Endodermal cell (in vitro differentiated cells): Measurements from ENCODE around the gene PHF20. TPM values are rescaled to one million over a fixed set of nuclear protein-coding genes. Genes with fewer than 3 reads are reported as not detected.
A peak's percentile ranks its signal among the peaks of the same experiment; 100 is the strongest.

Experiments used
- DNase-seq: peaks from one replicate; pipeline ENCODE4 v3.0.0-alpha.2; 2017
- H3K27ac ChIP-seq: 2 replicates; pipeline ENCODE4 v1.5.1; 2013; ENCODE audit warnings: mild to moderate bottlenecking, low read depth, low read length, moderate library complexity
- H3K27me3 ChIP-seq: 2 replicates; pipeline ENCODE4 v1.6.1; 2013; ENCODE audit warnings: mild to moderate bottlenecking, low read length, moderate library complexity; ENCODE audit not compliant: insufficient read depth, control insufficient read depth, poor library complexity, severe bottlenecking
- H3K36me3 ChIP-seq: 2 replicates; pipeline ENCODE4 v1.7.0; 2013; ENCODE audit warnings: mild to moderate bottlenecking, low read length, moderate library complexity; ENCODE audit not compliant: control insufficient read depth, insufficient read depth
- H3K4me1 ChIP-seq: one replicate; pipeline ENCODE4 v1.7.0; 2013; ENCODE audit warnings: low read length; ENCODE audit not compliant: control insufficient read depth, insufficient read depth
- H3K4me3 ChIP-seq: 2 replicates; pipeline ENCODE4 v1.5.1; 2013; ENCODE audit warnings: mild to moderate bottlenecking, low read length, moderate library complexity
- H3K9ac ChIP-seq: 2 replicates; pipeline ENCODE4 v1.6.1; 2013; ENCODE audit warnings: mild to moderate bottlenecking, low read length, moderate library complexity; ENCODE audit not compliant: poor library complexity, severe bottlenecking; ENCODE audit errors: extremely low read depth
- H3K9me3 ChIP-seq: 2 replicates; pipeline ENCODE4 v1.6.1; 2013; ENCODE audit warnings: mild to moderate bottlenecking, low read length, moderate library complexity; ENCODE audit not compliant: control insufficient read depth
- H3K27ac Mint-ChIP-seq: 2 replicates; pipeline ENCODE4 v1.8.0; 2020; ENCODE audit warnings: mixed read lengths
- H3K27me3 Mint-ChIP-seq: 2 replicates; pipeline ENCODE4 v1.8.0; 2021; ENCODE audit warnings: mild to moderate bottlenecking, mixed read lengths; ENCODE audit not compliant: insufficient read depth
- H3K36me3 Mint-ChIP-seq: 2 replicates; pipeline ENCODE4 v1.8.0; 2020; ENCODE audit warnings: low read depth, mixed read lengths
- H3K4me1 Mint-ChIP-seq: 2 replicates; pipeline ENCODE4 v1.8.0; 2020; ENCODE audit warnings: mixed read lengths
- H3K4me3 Mint-ChIP-seq: 2 replicates; pipeline ENCODE4 v1.8.0; 2020; ENCODE audit warnings: mild to moderate bottlenecking, moderate library complexity, mixed read lengths
- H3K9me3 Mint-ChIP-seq: 2 replicates; pipeline ENCODE4 v1.8.0; 2020; ENCODE audit warnings: mild to moderate bottlenecking, mixed read lengths
- WGBS, 2 experiments: methylation state at CpG; one replicate each; pipeline versions ENCODE4 v1.1.5 to v1.1.7; 2013; ENCODE audit warnings: missing lambda C conversion rate in 2 of 2, mixed read lengths in 1 of 2; ENCODE audit not compliant: insufficient coverage in 1 of 2, insufficient read length in 1 of 2; 5-methylcytosine and 5-hydroxymethylcytosine counted together
- total RNA-seq, 2 donors: library from RNA; stranded (reverse); fragmentation: NEBNext Ultra II Directional in 1 of 2; extraction: Animal tissue kit (Norgen Biotek cat#: 25700) in 1 of 2; gene quantifications; 2 replicates in 1 of 2; 3 replicates in 1 of 2; pipeline ENCODE4 v1.2.1, GENCODE V29; 2021
- TF ChIP-seq, protein P1 (sequence below): fragments of 200-600 bp; sonication (generic); conservative IDR thresholded peaks from 2 replicates; pipeline ENCODE4 v1.5.0; 2021; ENCODE audit warnings: antibody characterized with exemption, mild to moderate bottlenecking

Gene PHF20
- total RNA-seq, 2 donors from 2014 or later = 68.1 to 78.8 TPM

DNA sequence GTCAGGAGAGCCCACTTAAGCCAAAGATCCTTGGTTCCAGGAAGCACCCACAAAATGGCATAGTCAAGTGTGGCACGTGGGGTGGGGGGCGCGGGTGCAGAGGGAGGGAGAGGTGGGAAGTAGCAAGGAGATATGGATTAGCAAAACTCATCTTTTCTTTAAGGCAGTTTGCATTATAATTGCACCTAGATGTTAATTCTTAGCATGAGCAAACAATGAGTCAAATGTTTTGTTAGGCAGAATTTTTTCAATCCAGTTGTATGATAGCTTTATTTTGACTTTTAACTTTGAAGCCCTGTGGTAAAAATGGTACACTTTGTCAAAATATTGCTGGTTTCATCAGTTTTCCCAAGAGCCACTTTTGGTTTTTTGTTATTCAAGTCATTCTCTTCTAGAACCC, 167.4 kb downstream of the PHF20 start:
- Mint-ChIP-seq H3K4me1 (peaks cover 18% of the 10 kb centered on the region), H3K36me3 (peaks cover 62% of the 10 kb centered on the region), H3K4me3 (no peak overlapping the region), H3K27ac (peak overlapping the region; percentile 39), H3K9me3 (no peaks in the 10 kb centered on the region), H3K27me3 (no peaks in the 10 kb centered on the region)
- Histone ChIP-seq H3K4me1 (peaks cover 3% of the 10 kb centered on the region), H3K27me3 (no peaks in the 10 kb centered on the region), H3K36me3 (peaks cover 60% of the 10 kb centered on the region), H3K4me3 (no peak overlapping the region), H3K9me3 (peaks cover 9% of the 10 kb centered on the region), H3K27ac (no peak overlapping the region), H3K9ac (no peak overlapping the region)
- TF ChIP-seq, protein P1, sequence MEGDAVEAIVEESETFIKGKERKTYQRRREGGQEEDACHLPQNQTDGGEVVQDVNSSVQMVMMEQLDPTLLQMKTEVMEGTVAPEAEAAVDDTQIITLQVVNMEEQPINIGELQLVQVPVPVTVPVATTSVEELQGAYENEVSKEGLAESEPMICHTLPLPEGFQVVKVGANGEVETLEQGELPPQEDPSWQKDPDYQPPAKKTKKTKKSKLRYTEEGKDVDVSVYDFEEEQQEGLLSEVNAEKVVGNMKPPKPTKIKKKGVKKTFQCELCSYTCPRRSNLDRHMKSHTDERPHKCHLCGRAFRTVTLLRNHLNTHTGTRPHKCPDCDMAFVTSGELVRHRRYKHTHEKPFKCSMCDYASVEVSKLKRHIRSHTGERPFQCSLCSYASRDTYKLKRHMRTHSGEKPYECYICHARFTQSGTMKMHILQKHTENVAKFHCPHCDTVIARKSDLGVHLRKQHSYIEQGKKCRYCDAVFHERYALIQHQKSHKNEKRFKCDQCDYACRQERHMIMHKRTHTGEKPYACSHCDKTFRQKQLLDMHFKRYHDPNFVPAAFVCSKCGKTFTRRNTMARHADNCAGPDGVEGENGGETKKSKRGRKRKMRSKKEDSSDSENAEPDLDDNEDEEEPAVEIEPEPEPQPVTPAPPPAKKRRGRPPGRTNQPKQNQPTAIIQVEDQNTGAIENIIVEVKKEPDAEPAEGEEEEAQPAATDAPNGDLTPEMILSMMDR = no peak
- WGBS, 2 experiments = 80 to 88% methylated on average over 3 of the region's 3 CpGs
- no peak for DNase-seq

DNA sequence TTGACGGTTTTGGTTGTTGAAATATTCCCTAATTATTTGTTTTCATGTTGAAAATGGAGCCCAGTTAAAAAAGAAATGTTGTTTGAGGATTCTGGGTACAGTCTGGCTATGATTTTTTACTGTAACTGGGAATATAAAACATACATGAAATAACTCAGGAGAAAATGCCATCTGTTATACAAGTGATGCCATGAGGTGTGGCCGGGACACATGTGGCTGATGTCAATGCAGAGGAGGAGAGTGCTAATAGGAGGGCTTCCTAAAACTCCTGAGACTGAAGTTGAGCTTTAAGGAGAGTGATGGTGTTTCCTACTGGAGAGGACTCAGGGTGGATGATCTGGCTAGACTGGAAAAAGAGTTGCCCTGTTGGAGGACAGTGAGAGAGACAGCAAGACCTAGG, 169.8 kb downstream of the PHF20 start:
- no peak for DNase-seq
- Histone ChIP-seq H3K27ac (no peak overlapping the region), H3K9ac (no peak overlapping the region), H3K4me3 (no peak overlapping the region), H3K9me3 (peaks cover 8% of the 10 kb centered on the region), H3K36me3 (peaks cover 60% of the 10 kb centered on the region), H3K4me1 (peaks cover 2% of the 10 kb centered on the region), H3K27me3 (no peaks in the 10 kb centered on the region)
- H3K4me3 Mint-ChIP-seq = no peak overlapping the region
- H3K27ac Mint-ChIP-seq = peak overlapping the region; percentile 36
- H3K4me1 Mint-ChIP-seq = peaks cover 10% of the 10 kb centered on the region
- no peaks in the 10 kb centered on the region for H3K9me3 Mint-ChIP-seq
- H3K36me3 Mint-ChIP-seq = peaks cover 54% of the 10 kb centered on the region
- no peaks in the 10 kb centered on the region for H3K27me3 Mint-ChIP-seq
- 93 to 100% methylated on average over 2 of the region's 2 CpGs for WGBS, 2 experiments
- TF ChIP-seq, protein P1 = no peak

- no peaks in the 10 kb centered on the region for H3K27me3 Mint-ChIP-seq
- peaks cover 11% of the 10 kb centered on the region for H3K4me1 Mint-ChIP-seq
- 70 to 80% methylated on average over 1 to 2 of the region's 2 CpGs for WGBS, 2 experiments
- Histone ChIP-seq H3K9me3 (peaks cover 5% of the 10 kb centered on the region), H3K9ac (no peak overlapping the region), H3K4me3 (no peak overlapping the region), H3K36me3 (peaks cover 56% of the 10 kb centered on the region), H3K27me3 (no peaks in the 10 kb centered on the region), H3K27ac (no peak overlapping the region), H3K4me1 (peaks cover 2% of the 10 kb centered on the region)
- no peak for DNase-seq
- TF ChIP-seq, protein P1 = no peak
- H3K9me3 Mint-ChIP-seq = no peaks in the 10 kb centered on the region
- H3K4me3 Mint-ChIP-seq = no peak overlapping the region
- H3K36me3 Mint-ChIP-seq = peaks cover 53% of the 10 kb centered on the region
- peak overlapping the region; percentile 86 for H3K27ac Mint-ChIP-seq
Measured at GRCh38 chr20:35942243-35942642, 170.4 kb downstream of the PHF20 start.
